GM19438 (cell line): ENCODE measurements around the gene SART1.
A peak's percentile ranks its signal among the peaks of the same experiment; 100 is the strongest.

Experiments
- ATAC-seq: cut with Tn5 transposase; IDR thresholded peaks from one replicate; pipeline ENCODE4 v1.9.1; 2021; ENCODE audit warnings: low read depth; ENCODE audit not compliant: unreplicated experiment

SART1 gene

GRCh38 chr11:65961267-65962140 lies at the start of gene SART1:
TSS of gene SART1 (plus strand) at chr11:65961734. CDS start at chr11:65961781, 47 bp downstream.
- peak; percentile 65 for ATAC-seq

GRCh38 chr11:65912845-65913244 lies 48.7 kb upstream of the SART1 start:
- ATAC-seq: no peak

- no peak for ATAC-seq
These were observed 46.3 kb upstream of the SART1 start for GRCh38 chr11:65915101-65915820.

GRCh38 chr11:65915821-65916251 lies 45.7 kb upstream of the SART1 start:
- no peak for ATAC-seq

- ATAC-seq: no peak
These were observed 45.1 kb upstream of the SART1 start for GRCh38 chr11:65916391-65916790.

GRCh38 chr11:65917077-65917433 lies 44.5 kb upstream of the SART1 start:
- no peak for ATAC-seq

- no peak for ATAC-seq
These were observed 43.9 kb upstream of the SART1 start for GRCh38 chr11:65917434-65918210.

GRCh38 chr11:65918211-65919140 lies 43.1 kb upstream of the SART1 start, which contains the start of gene C11orf68:
TSS of gene C11orf68 (minus strand) at chr11:65919062. CDS start at chr11:65919031, 31 bp downstream.
- ATAC-seq: peak; percentile 52

GRCh38 chr11:65919141-65919572 lies 42.4 kb upstream of the SART1 start, which contains the start of gene DRAP1:
TSS of gene DRAP1 (plus strand) at chr11:65919426. CDS start at chr11:65919502, 76 bp downstream.
- peak; percentile 77 for ATAC-seq

- ATAC-seq: peak; percentile 40
These were observed 41.8 kb upstream of the SART1 start for GRCh38 chr11:65919573-65920371.

- no peak for ATAC-seq
These were observed 41.1 kb upstream of the SART1 start for GRCh38 chr11:65920372-65920802.

- ATAC-seq: no peak
These were observed 40.4 kb upstream of the SART1 start for GRCh38 chr11:65921033-65921555.

- ATAC-seq: no peak
These were observed 39.7 kb upstream of the SART1 start for GRCh38 chr11:65921876-65922275.

- ATAC-seq: no peak
These were observed 39.0 kb upstream of the SART1 start for GRCh38 chr11:65922565-65922964.

- ATAC-seq: no peak
These were observed 36.1 kb upstream of the SART1 start for GRCh38 chr11:65925397-65925796.

- peak; percentile 66 for ATAC-seq
These were observed 33.6 kb upstream of the SART1 start for GRCh38 chr11:65927904-65928397.

GRCh38 chr11:65928667-65929066 lies 32.9 kb upstream of the SART1 start:
- ATAC-seq: no peak
